ENCODE data around the gene EZH2.

Gene EZH2

DNA sequence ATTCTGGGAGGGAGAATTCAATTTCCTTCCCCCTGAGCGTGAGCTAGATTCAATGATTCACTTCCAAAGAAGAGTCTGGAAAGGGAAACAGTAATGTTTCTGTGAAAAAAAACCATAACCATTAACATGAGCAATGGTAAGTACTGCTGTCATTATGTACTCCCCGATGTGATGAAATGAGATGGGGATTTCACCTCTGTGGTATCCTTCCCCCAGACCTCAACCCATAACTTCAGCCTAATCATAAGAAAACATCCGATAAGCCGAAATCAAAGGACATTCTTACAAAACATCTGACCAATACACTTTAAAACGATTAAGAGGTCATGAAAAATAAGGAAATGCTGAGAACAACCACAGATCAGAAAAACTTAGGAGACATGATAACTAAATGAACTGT is 27.2 kb downstream of the EZH2 start:
- DNase-seq (ENCODE audit: low read depth in 3 of 3): no peak

DNA sequence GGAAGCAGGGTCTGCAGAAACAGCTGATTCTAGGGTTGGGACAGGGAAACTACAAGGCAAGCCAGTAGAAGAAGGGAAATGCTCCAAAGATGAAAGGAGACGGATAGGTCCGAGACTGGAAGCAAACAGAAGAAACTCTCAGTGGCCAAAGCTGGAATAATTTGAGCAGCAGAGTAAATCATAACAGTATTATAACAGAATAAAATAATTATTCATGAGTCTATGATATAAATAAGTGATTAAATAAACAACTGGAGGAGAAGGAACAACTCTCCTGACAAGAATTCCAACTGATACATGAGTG is 27.6 kb downstream of the EZH2 start:
- DNase-seq (ENCODE audit: low read depth in 3 of 3): no peak

DNA sequence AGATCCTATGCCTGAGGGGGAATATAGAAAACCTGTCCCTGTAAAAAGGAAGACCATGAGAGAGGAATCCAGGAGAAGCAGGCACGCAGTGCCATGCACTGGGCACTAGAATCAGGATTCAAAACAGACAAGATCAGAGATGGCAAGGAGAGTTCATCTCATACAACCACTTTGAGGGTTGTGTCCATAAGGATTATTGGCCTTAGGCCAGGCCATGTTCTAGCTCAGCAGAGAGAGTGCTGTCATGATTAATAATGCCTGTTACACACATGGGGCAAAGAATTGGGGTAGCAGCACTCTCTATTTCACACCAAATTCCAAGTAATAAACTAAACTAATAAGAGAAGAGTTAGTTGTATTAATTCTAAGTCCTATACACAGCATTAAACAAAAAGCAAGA is 29.1 kb downstream of the EZH2 start:
- DNase-seq (ENCODE audit: low read depth in 3 of 3): no peak

DNA sequence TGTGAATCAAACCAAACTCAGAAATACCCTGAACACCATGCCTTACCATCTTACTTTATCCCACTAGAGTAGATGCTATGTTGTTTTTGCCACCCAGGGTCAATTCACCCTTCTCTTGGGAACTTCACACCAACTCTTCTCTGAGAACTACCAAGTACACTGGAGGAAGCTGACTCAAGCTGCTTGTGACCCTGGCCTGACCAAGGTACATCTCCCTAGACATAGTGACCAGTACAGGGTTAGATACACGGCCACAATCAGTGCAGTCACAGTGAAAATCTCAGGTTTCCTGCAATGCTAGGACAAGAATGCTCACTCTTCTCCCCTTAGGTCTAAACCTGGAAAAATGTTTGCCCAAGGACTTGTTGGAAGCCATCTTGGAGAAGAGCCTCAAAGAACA is 31.8 kb downstream of the EZH2 start:
- DNase-seq (ENCODE audit: low read depth in 3 of 3): no peak

DNA sequence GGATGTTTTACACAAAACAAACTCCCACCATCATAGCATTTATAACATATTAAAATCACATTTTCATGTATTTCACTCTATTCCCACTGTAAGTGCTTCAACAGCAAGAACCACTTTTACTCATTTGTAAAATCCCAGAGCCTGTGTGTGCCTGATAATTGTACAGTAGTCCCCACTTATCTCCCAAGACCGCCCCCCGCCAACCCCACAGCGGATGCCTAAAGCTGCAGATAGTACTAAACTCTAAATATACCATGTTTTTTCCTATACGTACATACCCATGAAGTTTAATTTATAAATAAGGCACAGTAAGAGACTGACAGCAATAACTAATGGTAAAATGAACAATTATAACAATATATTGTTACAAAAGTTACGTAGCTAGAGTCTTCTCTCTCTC is 33.5 kb downstream of the EZH2 start:
- no peak for DNase-seq (ENCODE audit: low read depth in 3 of 3)

DNA sequence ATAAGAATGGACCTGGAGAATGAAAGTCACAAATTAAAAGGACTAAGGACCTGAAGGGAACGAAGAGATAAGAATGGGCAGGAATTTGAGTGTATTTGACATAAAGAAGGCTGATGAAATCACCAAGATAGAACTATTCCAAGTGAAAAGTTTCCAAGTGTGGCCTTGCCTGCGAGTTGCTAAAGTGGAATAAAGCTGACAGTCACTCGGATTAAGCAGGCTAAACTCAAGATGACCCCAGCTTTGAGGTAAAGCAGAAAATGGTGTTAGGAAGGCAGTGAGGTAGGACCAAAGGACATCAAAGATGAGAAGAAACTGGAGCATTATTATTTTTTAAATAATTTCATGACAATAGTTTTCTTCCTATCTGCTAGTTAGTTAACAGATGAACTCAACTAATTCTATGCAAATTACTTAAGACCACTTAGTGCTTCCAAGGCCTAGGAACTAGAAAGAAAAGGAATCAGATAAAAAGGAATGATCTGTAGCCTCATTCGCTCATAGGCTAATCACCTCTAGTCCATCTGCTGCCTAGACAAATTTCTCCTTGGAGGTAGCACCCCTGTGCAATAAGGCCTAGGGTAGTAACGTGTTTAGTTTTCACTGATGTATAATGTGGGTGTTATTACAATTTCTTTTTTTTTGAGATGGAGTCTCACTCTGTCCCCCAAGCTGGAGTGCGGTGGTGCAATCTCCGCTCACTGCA is 34.5 kb downstream of the EZH2 start:
- DNase-seq (ENCODE audit: low read depth in 3 of 3): no peak

DNA sequence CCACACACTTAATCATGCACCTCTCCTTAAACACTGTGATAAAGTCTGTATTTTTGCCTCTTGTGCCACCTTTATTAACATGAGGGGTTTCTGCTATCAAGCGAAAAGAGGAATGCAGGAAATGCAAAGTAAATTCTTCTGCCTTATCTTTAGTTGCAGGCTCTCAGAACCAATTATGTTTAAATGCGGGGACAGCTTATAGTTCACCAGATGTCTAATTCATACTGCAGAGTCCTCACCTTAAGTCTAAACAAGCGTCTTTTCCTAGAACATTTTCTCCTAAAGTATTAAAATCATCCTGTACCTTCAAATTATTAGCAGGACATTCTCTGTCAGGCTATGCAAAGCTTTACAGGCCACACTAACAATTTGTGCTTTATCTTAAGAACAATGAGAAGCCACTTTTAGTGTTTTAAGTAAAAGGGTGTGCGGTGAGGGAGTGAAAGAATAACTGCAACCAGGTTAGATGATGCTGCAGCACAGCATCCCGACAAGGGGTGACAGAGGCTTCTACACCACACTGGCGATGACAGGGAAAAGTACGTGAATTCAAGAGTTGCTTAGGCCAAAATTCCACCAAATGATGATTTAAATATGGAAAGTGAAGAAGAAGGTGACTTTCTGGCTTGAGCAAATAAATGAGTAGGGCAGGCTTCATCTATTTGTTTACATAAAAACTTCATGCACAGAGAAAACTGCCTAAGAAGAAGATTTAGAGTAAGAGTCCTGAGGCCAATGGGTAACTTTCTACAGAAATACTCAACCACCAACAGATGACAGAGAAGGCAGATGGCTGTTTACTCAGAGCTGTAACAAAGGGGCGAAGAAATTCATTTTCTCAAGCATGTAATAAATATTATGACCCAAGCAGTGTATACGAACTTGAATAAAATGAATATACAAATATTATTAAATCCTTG is 36.0 kb downstream of the EZH2 start:
- no peak for DNase-seq (ENCODE audit: low read depth in 3 of 3)

DNA sequence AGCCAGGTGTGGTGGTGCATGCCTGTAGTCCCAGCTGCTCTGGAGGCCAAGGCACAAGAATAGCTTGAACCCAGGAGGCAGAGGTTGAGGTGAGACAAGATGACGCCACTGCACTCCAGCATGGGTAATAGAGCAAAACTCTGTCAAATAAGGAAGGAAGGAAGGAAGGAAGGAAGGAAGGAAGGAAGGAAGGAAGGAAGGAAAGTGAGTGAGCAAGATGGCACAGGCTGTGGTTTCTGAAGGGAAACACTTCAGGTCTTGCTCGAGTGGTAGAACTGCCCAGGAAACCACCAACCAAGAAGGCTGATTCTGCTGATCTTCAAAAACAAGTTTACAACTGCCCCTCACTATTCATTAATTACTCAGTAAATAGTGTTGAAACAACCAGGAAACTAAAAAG is 45.2 kb downstream of the EZH2 start:
- DNase-seq (ENCODE audit: low read depth in 3 of 3): no peak

DNA sequence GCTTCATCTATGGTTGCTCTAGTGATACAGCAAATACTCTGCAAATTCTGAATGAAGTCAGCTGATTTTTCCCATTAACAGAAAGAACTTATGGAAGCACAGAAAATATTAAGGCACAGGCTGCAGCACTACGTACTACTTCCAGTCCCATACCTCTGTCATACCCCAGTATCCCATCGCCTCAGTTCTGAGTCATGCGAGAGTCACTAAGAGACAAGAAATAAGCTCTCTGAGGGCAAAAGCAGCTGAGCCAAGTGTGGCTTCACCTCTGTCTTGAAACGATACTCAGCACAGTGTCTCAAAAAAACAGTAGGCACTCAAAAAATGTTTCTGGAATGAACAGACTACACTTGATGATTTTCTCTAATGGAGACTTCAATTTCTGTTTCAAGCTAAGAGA is 48.2 kb downstream of the EZH2 start:
- DNase-seq (ENCODE audit: low read depth in 3 of 3): no peak

DNA sequence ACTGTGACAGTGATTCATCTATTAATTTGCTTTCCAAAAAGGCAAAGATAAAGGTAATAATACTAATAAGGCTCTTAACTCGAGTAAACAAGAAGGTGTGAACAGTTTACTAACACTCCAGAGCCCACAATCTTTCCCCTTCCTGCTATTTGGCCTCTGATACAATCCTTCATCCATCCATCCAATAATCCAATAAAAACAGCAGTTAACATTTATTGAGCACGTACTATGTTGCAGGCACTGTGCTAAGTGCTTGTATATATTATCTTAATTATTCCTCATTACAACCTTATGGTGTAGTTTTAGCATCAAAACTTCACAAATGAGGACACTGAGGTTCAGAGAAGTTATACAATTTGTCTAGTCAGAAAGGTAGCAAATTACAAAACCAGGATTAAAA is 49.5 kb downstream of the EZH2 start:
- no peak for DNase-seq (ENCODE audit: low read depth in 3 of 3)

DNA sequence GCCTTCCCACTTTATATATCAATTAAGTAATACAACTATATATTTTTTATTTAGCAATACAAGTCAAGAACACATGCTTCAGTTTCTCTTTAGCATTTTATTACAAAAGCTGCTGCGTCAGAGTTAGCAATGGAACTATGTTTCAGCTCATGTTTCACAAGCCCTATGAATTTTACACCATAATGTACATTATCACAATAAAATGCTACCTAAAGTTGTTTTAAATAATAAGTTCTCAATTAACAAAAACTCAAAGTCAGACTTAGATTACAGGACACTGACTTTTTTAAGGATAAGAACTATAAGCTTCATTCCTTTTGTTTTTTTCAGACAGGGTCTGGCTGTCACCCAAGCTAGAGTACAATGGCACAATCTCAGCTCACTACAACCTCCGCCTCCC is 52.3 kb downstream of the EZH2 start:
- DNase-seq (ENCODE audit: low read depth in 3 of 3): no peak

DNA sequence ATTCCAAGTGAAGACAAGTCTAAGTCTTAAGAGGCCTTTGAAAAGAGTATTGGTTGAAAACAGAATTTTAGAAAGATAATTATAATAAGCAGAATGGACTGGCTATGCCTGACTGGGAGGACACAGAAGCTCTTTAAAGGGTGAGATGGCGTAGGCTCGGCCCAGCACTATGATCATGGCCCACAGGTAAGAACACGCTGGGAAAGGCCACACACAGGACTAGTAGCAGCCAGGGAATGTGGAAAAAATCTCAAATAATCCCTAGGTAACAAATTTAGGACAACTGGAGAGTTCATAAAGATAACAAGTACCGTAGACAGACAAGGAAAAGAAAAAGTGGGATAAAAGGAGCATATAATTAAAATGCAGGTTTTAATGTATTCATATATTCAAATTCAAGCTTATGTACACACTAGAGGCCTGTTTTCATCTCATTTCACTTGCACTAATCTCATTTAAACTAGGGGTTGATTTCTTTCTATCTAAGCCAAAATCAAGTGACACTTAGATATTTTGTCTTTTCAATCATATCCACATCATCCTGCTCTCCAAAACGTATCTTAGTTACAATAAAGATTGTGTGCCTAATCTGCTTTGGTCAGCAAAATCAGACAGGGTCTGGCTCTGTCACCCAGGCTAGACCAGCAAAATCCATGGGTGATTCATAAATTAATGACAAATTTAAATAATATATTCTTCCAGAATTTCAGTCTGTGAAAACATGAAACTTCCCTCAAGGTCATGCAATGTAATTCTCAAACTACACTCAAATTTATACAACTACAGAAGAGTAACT is 53.0 kb downstream of the EZH2 start:
- no peak for DNase-seq (ENCODE audit: low read depth in 3 of 3)

DNA sequence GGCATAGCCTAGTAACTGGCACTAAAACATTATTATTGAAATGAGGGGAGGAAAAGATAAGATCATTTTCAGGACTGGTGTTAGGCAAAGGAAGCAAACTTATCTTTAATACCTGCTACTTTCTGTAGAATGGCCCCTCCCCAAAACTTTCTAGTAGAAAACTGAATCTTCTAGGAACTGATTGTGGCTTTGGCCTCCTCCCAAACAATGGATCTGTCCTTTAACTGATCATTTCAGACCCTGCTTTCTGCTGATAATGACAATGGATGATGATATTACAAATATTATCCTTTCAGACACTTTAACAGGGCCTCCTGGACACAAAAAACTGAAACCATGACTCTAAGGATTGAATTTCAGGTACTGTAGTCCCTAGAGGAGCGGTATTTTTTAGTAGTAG is 55.1 kb downstream of the EZH2 start:
- no peak for DNase-seq (ENCODE audit: low read depth in 3 of 3)

DNA sequence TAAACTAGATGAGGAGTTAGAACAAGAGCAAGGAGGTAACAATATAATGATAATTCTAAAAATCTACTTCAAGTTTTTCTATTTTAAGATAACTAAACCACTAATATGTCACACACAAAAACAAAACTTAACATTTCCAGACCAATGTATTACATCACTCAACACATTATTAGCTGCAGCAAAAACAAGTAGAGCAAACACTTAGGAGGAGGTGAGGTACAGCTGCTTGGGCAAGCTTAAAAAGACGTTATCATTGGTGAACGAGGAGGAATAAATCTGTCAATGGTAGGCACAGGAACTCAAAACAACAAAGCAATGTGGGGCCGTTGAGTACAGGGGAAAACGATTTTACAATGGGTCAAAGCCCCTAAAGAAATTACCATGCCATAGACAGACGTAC is 58.8 kb downstream of the EZH2 start:
- DNase-seq (ENCODE audit: low read depth in 3 of 3): no peak

DNA sequence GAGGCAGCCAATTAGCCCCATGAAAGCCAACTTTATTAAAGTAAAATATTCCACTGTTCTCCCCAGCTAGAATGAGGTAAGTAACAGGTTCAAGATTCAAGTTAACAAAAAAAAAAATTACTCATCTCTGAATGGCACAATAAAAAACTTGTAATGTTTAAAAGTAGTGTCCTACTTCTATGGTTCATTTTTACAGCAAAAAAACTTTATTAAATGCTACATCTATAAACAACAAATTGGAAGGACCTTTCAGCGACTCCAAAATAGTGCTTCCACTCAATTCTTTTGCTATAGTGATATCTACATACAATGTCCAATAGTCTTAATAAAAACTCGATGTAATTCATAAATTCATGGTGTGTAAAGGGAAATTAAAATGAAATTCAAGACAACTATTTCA is 59.2 kb downstream of the EZH2 start:
- DNase-seq (ENCODE audit: low read depth in 3 of 3): no peak

DNA sequence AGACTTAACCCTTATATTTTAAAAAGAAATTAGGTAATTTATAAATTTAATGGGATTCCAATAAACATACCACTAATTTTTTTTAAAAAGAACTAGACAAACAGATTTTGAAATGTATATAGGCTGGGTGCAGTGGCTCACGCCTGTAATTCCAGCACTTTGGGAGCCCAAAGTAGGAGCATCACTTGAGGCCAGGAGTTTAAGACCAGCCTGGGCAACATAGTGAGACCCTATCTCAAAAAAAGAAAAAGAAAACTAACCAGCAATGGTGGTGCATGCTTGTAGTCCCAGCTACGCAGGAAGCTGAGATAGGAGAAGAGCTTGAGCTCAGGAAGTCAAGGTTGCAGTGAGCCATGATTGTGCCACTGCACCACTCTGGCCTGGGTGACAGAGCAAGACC is 62.7 kb downstream of the EZH2 start:
- DNase-seq (ENCODE audit: low read depth in 3 of 3): no peak

DNA sequence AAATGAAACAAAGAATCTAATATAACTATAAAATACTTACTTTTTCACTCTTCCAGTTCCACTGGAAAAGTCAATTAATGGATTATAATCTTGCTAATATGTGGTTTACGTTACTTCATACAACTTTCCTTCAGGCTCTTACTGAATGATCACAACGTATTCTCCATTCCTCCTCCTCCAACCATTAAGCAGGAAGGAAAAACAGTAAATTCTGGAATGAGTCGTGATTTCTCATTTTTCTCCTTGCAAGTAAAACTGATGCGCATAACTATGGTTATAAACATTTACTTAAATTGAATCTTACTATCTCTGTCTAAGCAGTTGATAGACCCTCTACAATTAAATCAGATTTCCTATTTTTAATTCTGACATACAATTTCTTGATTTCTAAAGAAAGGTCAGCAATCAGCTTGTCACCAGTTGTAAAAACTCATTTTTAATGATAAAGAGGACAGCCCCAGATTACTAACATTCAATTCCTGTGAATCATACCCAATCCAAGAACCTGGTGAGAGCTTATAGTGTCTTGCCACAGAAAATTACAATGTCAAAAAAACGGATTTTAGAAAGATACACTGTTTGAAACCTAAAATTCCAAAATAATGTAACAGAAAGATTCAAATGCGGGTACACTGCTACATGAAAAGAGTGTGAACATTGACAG is 64.3 kb downstream of the EZH2 start:
- no peak for DNase-seq (ENCODE audit: low read depth in 3 of 3)

DNA sequence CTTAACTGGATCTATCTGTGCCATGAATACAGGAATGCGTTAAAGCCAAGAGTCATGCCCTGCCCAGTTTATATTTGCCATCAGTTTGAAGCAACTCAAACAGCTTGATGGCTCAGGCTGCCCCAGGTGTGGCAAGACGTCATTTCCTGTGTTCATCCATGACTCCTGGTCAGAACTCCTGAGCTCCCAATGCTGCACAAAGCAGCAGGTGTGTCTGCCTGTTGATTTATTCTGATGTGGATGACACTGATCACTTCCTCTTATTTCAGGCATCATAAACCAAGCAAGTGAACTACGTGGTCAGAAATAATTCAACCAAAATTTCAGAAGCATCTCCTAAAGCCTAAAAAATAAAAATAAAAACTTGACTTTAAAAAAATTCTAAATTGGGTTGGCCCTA is 68.5 kb downstream of the EZH2 start:
- no peak for DNase-seq (ENCODE audit: low read depth in 3 of 3)

DNA sequence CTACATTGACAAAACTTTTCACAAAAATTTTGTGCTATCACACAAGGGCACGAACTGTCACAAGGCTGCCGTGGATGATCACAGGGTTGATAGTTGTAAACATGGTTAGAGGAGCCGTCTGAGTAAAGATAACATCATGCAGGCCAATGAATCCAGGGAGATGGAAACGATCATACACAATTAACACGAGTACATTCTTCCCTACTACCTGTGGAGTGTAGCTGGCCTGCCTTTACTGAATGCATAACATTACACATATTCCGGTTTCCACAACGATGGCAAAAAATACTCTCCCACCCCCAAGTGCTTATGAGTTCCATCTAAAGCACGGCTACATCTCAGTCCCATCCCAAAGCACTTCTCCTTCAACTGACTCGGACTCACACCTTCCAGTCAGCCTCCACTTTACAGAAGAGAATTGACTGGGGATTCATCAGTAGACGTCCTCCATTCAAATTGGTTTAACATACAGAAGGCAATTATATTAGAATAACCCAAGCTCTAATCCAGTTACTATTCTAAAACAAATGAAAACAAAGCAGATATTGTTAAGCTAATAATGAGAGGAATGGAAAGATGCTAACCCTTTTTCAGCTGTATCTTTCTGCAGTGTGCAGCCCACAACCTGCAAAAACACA is 69.0 kb downstream of the EZH2 start:
- no peak for DNase-seq (ENCODE audit: low read depth in 3 of 3)

DNA sequence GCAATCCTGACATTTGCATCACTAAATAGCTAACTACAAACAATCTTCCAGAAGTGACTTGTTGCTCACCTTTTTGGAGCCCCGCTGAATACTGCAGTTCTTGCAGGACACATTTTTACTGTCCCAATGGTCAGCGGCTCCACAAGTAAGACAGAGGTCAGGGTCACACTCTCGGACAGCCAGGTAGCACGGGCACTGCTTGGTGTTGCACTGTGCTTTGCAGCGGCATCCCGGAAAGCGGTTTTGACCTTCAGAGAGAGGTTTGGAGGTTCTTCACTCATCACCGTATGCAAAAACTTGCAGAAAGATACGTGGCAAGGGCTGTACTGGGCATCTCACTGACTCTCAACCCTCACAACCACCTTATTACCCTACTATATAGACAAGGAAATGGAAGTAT is 70.2 kb downstream of the EZH2 start:
- DNase-seq (ENCODE audit: low read depth in 3 of 3): no peak

DNA sequence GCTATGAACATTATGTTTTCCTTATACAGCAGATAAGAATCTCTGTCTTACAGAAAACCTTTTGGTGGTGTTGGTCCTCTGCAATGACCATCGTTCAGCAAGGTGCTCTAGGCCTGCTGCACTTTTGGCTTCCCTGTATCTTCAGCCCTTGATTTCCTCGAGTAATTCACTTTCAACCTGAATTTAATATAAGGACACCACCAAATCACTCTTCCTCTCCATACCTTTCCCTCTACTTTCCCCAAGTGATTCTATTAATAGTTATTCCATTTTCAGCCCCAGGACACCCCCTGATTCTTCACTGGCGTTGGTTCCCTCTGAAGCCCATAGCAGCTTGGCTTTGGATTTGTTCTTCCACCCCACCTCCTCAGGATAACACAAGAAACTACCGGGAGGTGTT is 72.2 kb downstream of the EZH2 start:
- DNase-seq (ENCODE audit: low read depth in 3 of 3): no peak

DNA sequence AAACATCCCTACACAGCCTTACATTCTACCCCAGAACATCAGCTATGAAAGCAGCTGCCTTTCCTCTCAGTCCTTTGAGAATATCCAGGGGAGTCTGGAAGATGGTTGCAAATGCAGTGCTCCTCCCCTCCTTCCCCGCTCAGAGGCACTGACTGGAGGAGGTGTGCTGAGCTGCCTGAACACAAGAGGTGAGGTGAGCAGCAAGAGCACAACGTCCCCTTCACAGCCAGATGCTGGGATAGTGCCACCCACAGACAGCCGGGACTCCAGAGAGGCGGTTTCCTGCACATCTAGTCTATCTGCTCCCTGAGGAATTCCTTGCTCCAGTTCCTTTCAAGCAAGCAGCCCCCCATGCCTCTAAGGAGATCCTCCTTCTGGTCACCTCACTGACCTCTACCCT is 74.2 kb downstream of the EZH2 start:
- no peak for DNase-seq (ENCODE audit: low read depth in 3 of 3)
